HUES6 (cell line): ENCODE measurements around the gene PCDHA10.
A peak's percentile ranks its signal among the peaks of the same experiment; 100 is the strongest.
"Not testable (repeated sequence)": the region's sequence is repeated elsewhere in the genome, so short reads cannot be mapped to it uniquely, and the experiment has no call there.

ENCODE experiments used
- H3K27ac ChIP-seq: 2 replicates; pipeline ENCODE4 v1.7.0; 2013; ENCODE audit warnings: low read depth, mild to moderate bottlenecking, low read length, inconsistent platforms
- H3K27me3 ChIP-seq: 2 replicates; pipeline ENCODE4 v1.6.1; 2013; ENCODE audit warnings: low read length; ENCODE audit not compliant: control insufficient read depth, insufficient read depth
- H3K36me3 ChIP-seq: 2 replicates; pipeline ENCODE4 v1.6.1; 2013; ENCODE audit warnings: low read length; ENCODE audit not compliant: control insufficient read depth, insufficient read depth
- H3K4me1 ChIP-seq: 2 replicates; pipeline ENCODE4 v1.6.1; 2013; ENCODE audit warnings: low read length; ENCODE audit not compliant: control insufficient read depth, insufficient read depth
- H3K4me3 ChIP-seq: 2 replicates; pipeline ENCODE4 v1.5.1; 2013; ENCODE audit warnings: low read depth, low read length
- H3K9ac ChIP-seq: one replicate; pipeline ENCODE4 v1.6.1; 2013; ENCODE audit warnings: mild to moderate bottlenecking, low read length
- H3K9me3 ChIP-seq: 2 replicates; pipeline ENCODE4 v1.6.1; 2013; ENCODE audit warnings: low read depth, low read length; ENCODE audit not compliant: control insufficient read depth, insufficient read depth

Gene PCDHA10

DNA sequence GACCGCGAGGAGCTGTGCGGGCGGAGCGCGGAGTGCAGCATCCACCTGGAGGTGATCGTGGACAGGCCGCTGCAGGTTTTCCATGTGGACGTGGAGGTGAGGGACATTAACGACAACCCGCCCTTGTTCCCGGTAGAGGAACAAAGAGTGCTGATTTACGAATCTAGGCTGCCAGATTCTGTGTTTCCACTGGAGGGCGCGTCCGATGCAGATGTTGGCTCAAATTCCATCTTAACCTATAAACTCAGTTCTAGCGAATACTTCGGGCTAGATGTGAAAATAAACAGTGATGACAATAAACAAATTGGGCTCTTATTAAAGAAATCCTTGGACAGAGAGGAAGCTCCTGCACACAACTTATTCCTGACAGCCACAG lies 27.3 kb upstream of the PCDHA10 start:
- no peak overlapping the region for H3K9ac ChIP-seq

GRCh38 chr5:140829511-140830501 lies 25.9 kb upstream of the PCDHA10 start:
- H3K27ac ChIP-seq, H3K9me3 ChIP-seq, H3K4me1 ChIP-seq, H3K9ac ChIP-seq, H3K27me3 ChIP-seq, H3K4me3 ChIP-seq, H3K36me3 ChIP-seq: not testable (repeated sequence)

More for the DNA sequence above, 27.3 kb upstream of the PCDHA10 start:
- H3K9me3 ChIP-seq = peaks cover 5% of the 10 kb centered on the region; the same call in 1 of the 2 replicates
- no peaks in the 10 kb centered on the region for H3K4me1 ChIP-seq
- H3K27ac ChIP-seq = no peak overlapping the region
- no peaks in the 10 kb centered on the region for H3K27me3 ChIP-seq
- H3K36me3 ChIP-seq = no peaks in the 10 kb centered on the region
- no peak overlapping the region; the same call in 1 of the 2 replicates for H3K4me3 ChIP-seq

DNA sequence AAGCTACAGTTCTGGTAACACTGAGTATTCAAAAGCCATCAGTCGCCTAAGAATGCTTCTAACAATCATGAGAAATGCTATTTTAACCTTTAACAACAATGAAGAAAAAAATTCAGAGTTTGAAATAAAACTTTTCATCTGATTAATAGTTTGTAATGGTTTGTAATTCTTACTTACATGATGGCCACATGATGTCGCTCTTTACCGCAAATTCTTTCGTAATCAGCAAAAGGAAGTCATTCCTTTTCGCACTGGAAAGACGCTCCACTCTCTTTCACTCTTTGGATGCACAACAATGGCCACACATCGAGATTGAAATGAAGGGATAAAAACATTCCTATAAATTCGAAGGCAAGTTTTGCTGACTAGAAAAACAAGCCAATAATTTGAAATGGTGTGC lies 21.7 kb upstream of the PCDHA10 start, which contains the start of gene PCDHA7:
Gene PCDHA7, plus strand, starts transcription at position 277 of the 400 bp plus-strand sequence. Its CDS starts 115 bp downstream, at position 392.
- Histone ChIP-seq H3K36me3 (peaks cover 3% of the 10 kb centered on the region; the same call in 1 of the 2 replicates), H3K27ac (no peak within 1 kb of the TSS), H3K9me3 (peaks cover 7% of the 10 kb centered on the region), H3K27me3 (no peaks in the 10 kb centered on the region), H3K9ac (no peak within 1 kb of the TSS), H3K4me3 (peak within 1 kb of the TSS; percentile 41; the same call in 1 of the 2 replicates), H3K4me1 (no peaks in the 10 kb centered on the region)

DNA sequence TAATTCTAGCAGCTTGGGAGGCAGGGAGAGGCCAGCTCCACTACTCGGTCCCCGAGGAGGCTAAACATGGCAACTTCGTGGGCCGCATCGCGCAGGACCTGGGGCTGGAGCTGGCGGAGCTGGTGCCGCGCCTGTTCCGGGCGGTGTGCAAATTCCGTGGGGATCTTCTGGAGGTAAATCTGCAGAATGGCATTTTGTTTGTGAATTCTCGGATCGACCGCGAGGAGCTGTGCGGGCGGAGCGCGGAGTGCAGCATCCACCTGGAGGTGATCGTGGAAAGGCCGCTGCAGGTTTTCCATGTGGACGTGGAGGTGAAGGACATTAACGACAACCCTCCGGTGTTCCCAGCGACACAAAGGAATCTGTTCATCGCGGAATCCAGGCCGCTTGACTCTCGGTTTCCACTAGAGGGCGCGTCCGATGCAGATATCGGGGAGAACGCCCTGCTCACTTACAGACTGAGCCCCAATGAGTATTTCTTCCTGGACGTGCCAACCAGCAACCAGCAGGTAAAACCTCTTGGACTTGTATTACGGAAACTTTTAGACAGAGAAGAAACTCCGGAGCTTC lies 21.2 kb upstream of the PCDHA10 start:
- not testable (repeated sequence) for H3K4me1 ChIP-seq, H3K27me3 ChIP-seq, H3K27ac ChIP-seq, H3K9ac ChIP-seq, H3K36me3 ChIP-seq, H3K9me3 ChIP-seq
- H3K4me3 ChIP-seq = peak overlapping the region; percentile 41; the same call in 1 of the 2 replicates

DNA sequence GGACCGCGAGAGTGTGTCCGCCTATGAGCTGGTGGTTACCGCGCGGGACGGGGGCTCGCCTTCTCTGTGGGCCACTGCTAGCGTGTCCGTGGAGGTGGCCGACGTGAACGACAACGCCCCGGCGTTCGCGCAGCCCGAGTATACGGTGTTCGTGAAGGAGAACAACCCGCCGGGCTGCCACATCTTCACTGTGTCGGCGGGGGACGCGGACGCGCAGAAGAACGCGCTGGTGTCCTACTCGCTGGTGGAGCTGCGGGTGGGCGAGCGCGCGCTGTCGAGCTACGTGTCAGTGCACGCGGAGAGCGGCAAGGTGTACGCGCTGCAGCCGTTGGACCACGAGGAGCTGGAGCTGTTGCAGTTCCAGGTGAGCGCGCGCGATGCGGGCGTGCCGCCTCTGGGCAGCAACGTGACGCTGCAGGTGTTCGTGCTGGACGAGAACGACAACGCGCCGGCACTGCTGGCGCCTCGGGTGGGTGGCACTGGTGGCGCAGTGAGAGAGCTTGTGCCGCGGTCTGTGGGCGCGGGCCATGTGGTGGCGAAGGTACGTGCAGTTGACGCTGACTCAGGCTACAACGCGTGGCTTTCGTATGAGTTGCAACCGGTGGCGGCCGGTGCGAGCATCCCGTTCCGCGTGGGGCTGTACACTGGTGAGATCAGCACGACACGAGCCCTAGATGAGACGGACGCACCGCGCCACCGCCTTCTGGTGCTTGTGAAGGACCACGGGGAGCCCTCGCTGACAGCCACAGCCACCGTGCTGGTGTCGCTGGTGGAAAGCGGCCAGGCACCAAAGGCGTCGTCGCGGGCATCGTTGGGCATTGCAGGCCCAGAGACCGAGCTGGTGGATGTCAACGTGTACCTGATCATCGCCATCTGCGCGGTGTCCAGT lies 19.8 kb upstream of the PCDHA10 start:
- Histone ChIP-seq H3K27ac (no peak overlapping the region), H3K9ac (no peak overlapping the region), H3K4me1 (no peaks in the 10 kb centered on the region), H3K36me3 (peaks cover 3% of the 10 kb centered on the region; the same call in 1 of the 2 replicates), H3K27me3 (no peaks in the 10 kb centered on the region), H3K9me3 (peaks cover 5% of the 10 kb centered on the region; the same call in 1 of the 2 replicates), H3K4me3 (no peak overlapping the region)

- H3K27ac ChIP-seq = no peak within 1 kb of the TSS
- no peaks in the 10 kb centered on the region for H3K27me3 ChIP-seq
- H3K36me3 ChIP-seq = peaks cover 1% of the 10 kb centered on the region; the same call in 1 of the 2 replicates
- no peaks in the 10 kb centered on the region for H3K4me1 ChIP-seq
- H3K4me3 ChIP-seq = peak within 1 kb of the TSS; percentile 42
- peaks cover 5% of the 10 kb centered on the region for H3K9me3 ChIP-seq
- H3K9ac ChIP-seq = no peak within 1 kb of the TSS
Measured at GRCh38 chr5:140840978-140841962, 14.4 kb upstream of the PCDHA10 start, which contains the start of gene PCDHA8. TSS of gene PCDHA8 (plus strand) at chr5:140841187. CDS start at chr5:140841322, 135 bp downstream.

GRCh38 chr5:140842798-140843733 lies 12.6 kb upstream of the PCDHA10 start:
- Histone ChIP-seq H3K9ac (no peak overlapping the region), H3K4me3 (no peak overlapping the region), H3K27ac (no peak overlapping the region), H3K27me3 (no peaks in the 10 kb centered on the region), H3K9me3 (peaks cover 3% of the 10 kb centered on the region; the same call in 1 of the 2 replicates), H3K4me1 (no peaks in the 10 kb centered on the region), H3K36me3 (no peaks in the 10 kb centered on the region)

DNA sequence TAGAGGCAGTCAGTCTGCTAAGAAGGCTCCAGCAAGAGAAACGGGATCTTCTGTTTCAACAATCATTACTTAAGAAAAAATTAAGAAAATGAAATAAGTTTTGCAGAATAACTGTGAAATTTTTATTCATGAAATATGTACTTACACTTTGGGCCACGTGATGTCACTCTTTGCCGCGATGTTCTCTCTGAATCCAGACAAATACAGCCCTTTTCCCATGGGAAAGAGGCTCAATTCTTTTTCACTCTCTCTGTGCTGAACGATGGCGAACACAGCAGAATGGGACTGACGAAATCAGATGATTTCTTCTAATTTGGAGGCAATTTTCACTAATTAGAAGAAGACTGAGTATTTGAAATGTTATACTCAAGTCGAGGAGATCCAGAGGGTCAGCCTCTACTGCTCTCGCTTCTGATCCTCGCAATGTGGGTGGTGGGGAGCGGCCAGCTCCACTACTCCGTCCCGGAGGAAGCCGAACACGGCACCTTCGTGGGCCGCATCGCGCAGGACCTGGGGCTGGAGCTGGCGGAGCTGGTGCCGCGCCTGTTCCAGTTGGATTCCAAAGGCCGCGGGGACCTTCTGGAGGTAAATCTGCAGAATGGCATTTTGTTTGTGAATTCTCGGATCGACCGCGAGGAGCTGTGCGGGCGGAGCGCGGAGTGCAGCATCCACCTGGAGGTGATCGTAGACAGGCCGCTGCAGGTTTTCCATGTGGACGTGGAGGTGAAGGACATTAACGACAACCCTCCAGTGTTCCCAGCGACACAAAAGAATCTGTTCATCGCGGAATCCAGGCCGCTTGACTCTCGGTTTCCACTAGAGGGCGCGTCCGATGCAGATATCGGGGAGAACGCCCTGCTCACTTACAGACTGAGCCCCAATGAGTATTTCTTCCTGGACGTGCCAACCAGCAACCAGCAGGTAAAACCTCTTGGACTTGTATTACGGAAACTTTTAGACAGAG lies 7.3 kb upstream of the PCDHA10 start, which contains the start of gene PCDHA9:
Gene PCDHA9, plus strand, starts transcription at position 244 of the 964 bp plus-strand sequence. Its CDS starts 114 bp downstream, at position 358.
- H3K27me3 ChIP-seq, H3K9ac ChIP-seq, H3K27ac ChIP-seq, H3K4me1 ChIP-seq, H3K9me3 ChIP-seq, H3K36me3 ChIP-seq: not testable (repeated sequence)
- H3K4me3 ChIP-seq = peak within 1 kb of the TSS; percentile 48; the same call in 1 of the 2 replicates
